ENCODE results near the gene ST14. TPM values are rescaled to one million over a fixed set of nuclear protein-coding genes. Genes with fewer than 3 reads are reported as not detected.
"Not testable (repeated sequence)": the region's sequence is repeated elsewhere in the genome, so short reads cannot be mapped to it uniquely, and the experiment has no call there.

Gene ST14
- total and polyA plus RNA-seq, 9 donors, result 0.30 to 8.5 (median 0.73) TPM

- 61% methylated on average over 3 of the region's 4 CpGs for WGBS (ENCODE audit: insufficient coverage)
- Histone ChIP-seq H3K4me3 (ENCODE audit: low read length) (no peak overlapping the region), H3K4me1 (ENCODE audit: control insufficient read depth, insufficient read depth, low read length) (no peaks in the 10 kb centered on the region), H3K9me3 (replicated peaks; ENCODE audit: control insufficient read depth, low read depth, low read length) (no peaks in the 10 kb centered on the region), H3K36me3 (ENCODE audit: control insufficient read depth, insufficient read depth, low read length) (no peaks in the 10 kb centered on the region), H3K27me3 (ENCODE audit: control insufficient read depth, insufficient read depth, low read length) (no peaks in the 10 kb centered on the region), H3K27ac (ENCODE audit: low read length) (no peak overlapping the region)
- DNase-seq, result no peak
Observed at GRCh38 chr11:130227373-130227772, 67.8 kb downstream of the ST14 start.

- DNase-seq; H3K36me3 ChIP-seq (ENCODE audit: control insufficient read depth, insufficient read depth, low read length); H3K9me3 ChIP-seq (replicated peaks; ENCODE audit: control insufficient read depth, low read depth, low read length); H3K4me3 ChIP-seq (ENCODE audit: low read length); H3K4me1 ChIP-seq (ENCODE audit: control insufficient read depth, insufficient read depth, low read length); H3K27me3 ChIP-seq (ENCODE audit: control insufficient read depth, insufficient read depth, low read length); H3K27ac ChIP-seq (ENCODE audit: low read length): not testable (repeated sequence)
Observed at GRCh38 chr11:130233486-130233885, 73.9 kb downstream of the ST14 start.

GRCh38 chr11:130233888-130234287, 74.3 kb downstream of the ST14 start:
- not testable (repeated sequence) for DNase-seq; H3K27me3 ChIP-seq (ENCODE audit: control insufficient read depth, insufficient read depth, low read length); H3K4me3 ChIP-seq (ENCODE audit: low read length); H3K9me3 ChIP-seq (replicated peaks; ENCODE audit: control insufficient read depth, low read depth, low read length); H3K4me1 ChIP-seq (ENCODE audit: control insufficient read depth, insufficient read depth, low read length); H3K27ac ChIP-seq (ENCODE audit: low read length); H3K36me3 ChIP-seq (ENCODE audit: control insufficient read depth, insufficient read depth, low read length)
- WGBS (ENCODE audit: insufficient coverage), result no CpG with 5 or more reads among the region's 3 CpGs

GRCh38 chr11:130234315-130234714, 74.7 kb downstream of the ST14 start:
- no peaks in the 10 kb centered on the region for H3K9me3 ChIP-seq (replicated peaks; ENCODE audit: control insufficient read depth, low read depth, low read length)
- no peak for DNase-seq
- no peaks in the 10 kb centered on the region for H3K27me3 ChIP-seq (ENCODE audit: control insufficient read depth, insufficient read depth, low read length)
- H3K27ac ChIP-seq (ENCODE audit: low read length), result no peak overlapping the region
- H3K4me3 ChIP-seq (ENCODE audit: low read length), result no peak overlapping the region
- no peaks in the 10 kb centered on the region for H3K4me1 ChIP-seq (ENCODE audit: control insufficient read depth, insufficient read depth, low read length)
- H3K36me3 ChIP-seq (ENCODE audit: control insufficient read depth, insufficient read depth, low read length), result peaks cover 9% of the 10 kb centered on the region

- Histone ChIP-seq H3K4me1 (ENCODE audit: control insufficient read depth, insufficient read depth, low read length) (no peaks in the 10 kb centered on the region), H3K27ac (ENCODE audit: low read length) (no peak overlapping the region), H3K27me3 (ENCODE audit: control insufficient read depth, insufficient read depth, low read length) (no peaks in the 10 kb centered on the region), H3K9me3 (replicated peaks; ENCODE audit: control insufficient read depth, low read depth, low read length) (no peaks in the 10 kb centered on the region), H3K36me3 (ENCODE audit: control insufficient read depth, insufficient read depth, low read length) (peaks cover 9% of the 10 kb centered on the region), H3K4me3 (ENCODE audit: low read length) (no peak overlapping the region)
- DNase-seq, result no peak
- no CpG with 5 or more reads among the region's 6 CpGs for WGBS (ENCODE audit: insufficient coverage)
Observed at GRCh38 chr11:130237282-130238006, 77.9 kb downstream of the ST14 start.

- no CpG with 5 or more reads among the region's 2 CpGs for WGBS (ENCODE audit: insufficient coverage)
- no peak overlapping the region for H3K27ac ChIP-seq (ENCODE audit: low read length)
- DNase-seq, result no peak
- no peaks in the 10 kb centered on the region for H3K27me3 ChIP-seq (ENCODE audit: control insufficient read depth, insufficient read depth, low read length)
- H3K9me3 ChIP-seq (replicated peaks; ENCODE audit: control insufficient read depth, low read depth, low read length), result no peaks in the 10 kb centered on the region
- no peaks in the 10 kb centered on the region for H3K4me1 ChIP-seq (ENCODE audit: control insufficient read depth, insufficient read depth, low read length)
- H3K4me3 ChIP-seq (ENCODE audit: low read length), result no peak overlapping the region
- H3K36me3 ChIP-seq (ENCODE audit: control insufficient read depth, insufficient read depth, low read length), result peaks cover 1% of the 10 kb centered on the region
Observed at GRCh38 chr11:130241713-130242112, 82.1 kb downstream of the ST14 start.

GRCh38 chr11:130243816-130244215, 84.2 kb downstream of the ST14 start:
- WGBS (ENCODE audit: insufficient coverage), result no CpG with 5 or more reads among the region's 2 CpGs
- no peak for DNase-seq
- no peaks in the 10 kb centered on the region for H3K9me3 ChIP-seq (replicated peaks; ENCODE audit: control insufficient read depth, low read depth, low read length)

GRCh38 chr11:130244848-130245247, 85.3 kb downstream of the ST14 start:
- Histone ChIP-seq H3K36me3 (ENCODE audit: control insufficient read depth, insufficient read depth, low read length) (no peaks in the 10 kb centered on the region), H3K27me3 (ENCODE audit: control insufficient read depth, insufficient read depth, low read length) (no peaks in the 10 kb centered on the region), H3K9me3 (replicated peaks; ENCODE audit: control insufficient read depth, low read depth, low read length) (no peaks in the 10 kb centered on the region), H3K27ac (ENCODE audit: low read length) (no peak overlapping the region), H3K4me1 (ENCODE audit: control insufficient read depth, insufficient read depth, low read length) (no peaks in the 10 kb centered on the region), H3K4me3 (ENCODE audit: low read length) (no peak overlapping the region)
- no CpG with 5 or more reads among the region's 3 CpGs for WGBS (ENCODE audit: insufficient coverage)
- DNase-seq, result no peak

More at GRCh38 chr11:130243816-130244215, 84.2 kb downstream of the ST14 start:
- H3K27me3 ChIP-seq (ENCODE audit: control insufficient read depth, insufficient read depth, low read length), result no peaks in the 10 kb centered on the region
- H3K4me3 ChIP-seq (ENCODE audit: low read length), result no peak overlapping the region
- no peak overlapping the region for H3K27ac ChIP-seq (ENCODE audit: low read length)
- H3K36me3 ChIP-seq (ENCODE audit: control insufficient read depth, insufficient read depth, low read length), result no peaks in the 10 kb centered on the region
- no peaks in the 10 kb centered on the region for H3K4me1 ChIP-seq (ENCODE audit: control insufficient read depth, insufficient read depth, low read length)

- H3K9me3 ChIP-seq (replicated peaks; ENCODE audit: control insufficient read depth, low read depth, low read length); H3K36me3 ChIP-seq (ENCODE audit: control insufficient read depth, insufficient read depth, low read length); H3K27ac ChIP-seq (ENCODE audit: low read length); H3K27me3 ChIP-seq (ENCODE audit: control insufficient read depth, insufficient read depth, low read length); H3K4me1 ChIP-seq (ENCODE audit: control insufficient read depth, insufficient read depth, low read length); DNase-seq; H3K4me3 ChIP-seq (ENCODE audit: low read length): not testable (repeated sequence)
- 92% methylated on average over 6 of the region's 6 CpGs for WGBS (ENCODE audit: insufficient coverage)
Observed at GRCh38 chr11:130245375-130245774, 85.8 kb downstream of the ST14 start.

GRCh38 chr11:130246270-130246669, 86.7 kb downstream of the ST14 start:
- H3K27ac ChIP-seq (ENCODE audit: low read length), result no peak overlapping the region
- H3K36me3 ChIP-seq (ENCODE audit: control insufficient read depth, insufficient read depth, low read length), result no peaks in the 10 kb centered on the region
- H3K9me3 ChIP-seq (replicated peaks; ENCODE audit: control insufficient read depth, low read depth, low read length), result no peaks in the 10 kb centered on the region
- DNase-seq, result no peak
- no peaks in the 10 kb centered on the region for H3K4me1 ChIP-seq (ENCODE audit: control insufficient read depth, insufficient read depth, low read length)
- H3K27me3 ChIP-seq (ENCODE audit: control insufficient read depth, insufficient read depth, low read length), result no peaks in the 10 kb centered on the region
- WGBS (ENCODE audit: insufficient coverage), result 60% methylated on average over 1 of the region's 1 CpG
- H3K4me3 ChIP-seq (ENCODE audit: low read length), result no peak overlapping the region

- no CpG with 5 or more reads among the region's 3 CpGs for WGBS (ENCODE audit: insufficient coverage)
Observed at GRCh38 chr11:130246738-130247137, 87.2 kb downstream of the ST14 start.

More at GRCh38 chr11:130246738-130247137, 87.2 kb downstream of the ST14 start:
- H3K36me3 ChIP-seq (ENCODE audit: control insufficient read depth, insufficient read depth, low read length), result no peaks in the 10 kb centered on the region
- no peak overlapping the region for H3K4me3 ChIP-seq (ENCODE audit: low read length)
- no peaks in the 10 kb centered on the region for H3K4me1 ChIP-seq (ENCODE audit: control insufficient read depth, insufficient read depth, low read length)
- DNase-seq, result peak; percentile 18
- H3K9me3 ChIP-seq (replicated peaks; ENCODE audit: control insufficient read depth, low read depth, low read length), result no peaks in the 10 kb centered on the region
- no peaks in the 10 kb centered on the region for H3K27me3 ChIP-seq (ENCODE audit: control insufficient read depth, insufficient read depth, low read length)
- H3K27ac ChIP-seq (ENCODE audit: low read length), result no peak overlapping the region

All from muscle of leg (tissue), 11 donors.